Peyer's patch (tissue), 4 donors: ENCODE data around the gene SLC2A2. TPM values are rescaled to one million over a fixed set of nuclear protein-coding genes. Genes with fewer than 3 reads are reported as not detected.
A peak's percentile ranks its signal among the peaks of the same experiment; 100 is the strongest.
"Not testable (repeated sequence)": the region's sequence is repeated elsewhere in the genome, so short reads cannot be mapped to it uniquely, and the experiment has no call there.

ENCODE experiments used
- DNase-seq, 3 donors: peaks; one replicate each; pipeline ENCODE4 v3.0.0-alpha.2; 2017 to 2019
- H3K27ac ChIP-seq, 4 donors: fragments of 200-600 bp; sonication (generic); one replicate each; pipeline ENCODE4 v1.5.1; 2016 to 2019
- H3K27me3 ChIP-seq, 2 donors: fragments of 200-600 bp; sonication (generic); one replicate each; pipeline ENCODE4 v1.5.1; 2019
- H3K36me3 ChIP-seq, 3 donors: fragments of 200-600 bp; sonication (generic); one replicate each; pipeline ENCODE4 v1.5.1; 2016 to 2019
- H3K4me1 ChIP-seq, 4 donors: fragments of 200-600 bp; sonication (generic); one replicate each; pipeline ENCODE4 v1.5.1; 2016 to 2019
- H3K4me3 ChIP-seq, 4 donors: fragments of 200-600 bp; sonication (generic); 1 replicate in 3 of 4; 2 replicates in 1 of 4; pipeline ENCODE4 v1.5.1; 2016 to 2019; ENCODE audit warnings: mild to moderate bottlenecking in 1 of 4
- H3K9me3 ChIP-seq, 4 donors: fragments of 200-600 bp; sonication (generic); one replicate each; pipeline ENCODE4 v1.5.1; 2016 to 2019; ENCODE audit warnings: mild to moderate bottlenecking in 1 of 4
- CTCF ChIP-seq, 6 experiments: fragments of 450-650 bp in 4 of 6; fragments of 200-600 bp in 2 of 6; sonication (generic) in 1 of 6; IDR thresholded peaks; one replicate each; pipeline ENCODE4 v1.5.1; 2017 to 2019; ENCODE audit warnings: antibody characterized with exemption in 6 of 6, mild to moderate bottlenecking in 3 of 6, moderate library complexity in 1 of 6
- POLR2A ChIP-seq, 2 donors: fragments of 450-650 bp; IDR thresholded peaks; one replicate each; pipeline ENCODE4 v1.5.1; 2017; ENCODE audit warnings: antibody characterized with exemption in 2 of 2, mild to moderate bottlenecking in 2 of 2, moderate library complexity in 2 of 2
- total RNA-seq, 4 donors: library from RNA; depleted of rRNA; stranded (reverse); fragments of >200 nt; gene quantifications; one replicate each; pipeline ENCODE4 v1.1.0, GENCODE V29; 2016

Gene SLC2A2
- total RNA-seq, 4 donors from 2014 or later = 2.5 to 115 (median 92.7) TPM

- Histone ChIP-seq H3K27me3 (no peaks in the 10 kb centered on the region), H3K36me3 (no peaks in the 10 kb centered on the region), H3K27ac (no peak overlapping the region), H3K4me1 (no peaks in the 10 kb centered on the region), H3K9me3 (no peaks in the 10 kb centered on the region), H3K4me3 (no peak overlapping the region)
- no peak for DNase-seq
- no peak for TF ChIP-seq CTCF (IDR thresholded peaks at IDR 0.05)
- no peak for TF ChIP-seq POLR2A (IDR thresholded peaks at IDR 0.05)
Measured at GRCh38 chr3:170980399-170980798, 46.1 kb downstream of the SLC2A2 start.

- Histone ChIP-seq H3K27me3 (no peaks in the 10 kb centered on the region), H3K9me3 (no peaks in the 10 kb centered on the region), H3K36me3 (no peaks in the 10 kb centered on the region), H3K27ac (peak overlapping the region in 1 of 4 donors; percentile 63), H3K4me1 (no peaks in the 10 kb centered on the region), H3K4me3 (no peak overlapping the region)
- peak in 1 of 3 donors; percentile 51 for DNase-seq
- TF ChIP-seq POLR2A (IDR thresholded peaks at IDR 0.05) (no peak), CTCF (IDR thresholded peaks at IDR 0.05) (no peak)
Measured at GRCh38 chr3:170977949-170978745, 48.4 kb downstream of the SLC2A2 start.

GRCh38 chr3:170976190-170976519 is 50.4 kb downstream of the SLC2A2 start:
- TF ChIP-seq CTCF (IDR thresholded peaks at IDR 0.05) (no peak), POLR2A (IDR thresholded peaks at IDR 0.05) (no peak)
- Histone ChIP-seq H3K9me3 (no peaks in the 10 kb centered on the region), H3K4me3 (no peak overlapping the region), H3K27ac (no peak overlapping the region), H3K27me3 (no peaks in the 10 kb centered on the region), H3K4me1 (no peaks in the 10 kb centered on the region), H3K36me3 (no peaks in the 10 kb centered on the region)
- DNase-seq = no peak

GRCh38 chr3:170975283-170976189 is 51.0 kb downstream of the SLC2A2 start:
- no peaks in the 10 kb centered on the region for H3K4me1 ChIP-seq
- H3K27ac ChIP-seq = no peak overlapping the region
- no peaks in the 10 kb centered on the region for H3K27me3 ChIP-seq
- TF ChIP-seq CTCF (IDR thresholded peaks at IDR 0.05) (no peak), POLR2A (IDR thresholded peaks at IDR 0.05) (no peak)
- H3K36me3 ChIP-seq = no peaks in the 10 kb centered on the region
- no peak overlapping the region for H3K4me3 ChIP-seq
- no peaks in the 10 kb centered on the region for H3K9me3 ChIP-seq
- no peak for DNase-seq

GRCh38 chr3:170974872-170975271 is 51.6 kb downstream of the SLC2A2 start:
- no peaks in the 10 kb centered on the region for H3K9me3 ChIP-seq
- H3K27ac ChIP-seq = no peak overlapping the region
- TF ChIP-seq CTCF (IDR thresholded peaks at IDR 0.05) = no peak
- TF ChIP-seq POLR2A (IDR thresholded peaks at IDR 0.05) = no peak
- no peaks in the 10 kb centered on the region for H3K36me3 ChIP-seq
- H3K4me3 ChIP-seq = no peak overlapping the region
- H3K27me3 ChIP-seq = no peaks in the 10 kb centered on the region
- DNase-seq = no peak
- H3K4me1 ChIP-seq = no peaks in the 10 kb centered on the region

- H3K4me1 ChIP-seq, H3K9me3 ChIP-seq, H3K36me3 ChIP-seq, H3K4me3 ChIP-seq, H3K27ac ChIP-seq, DNase-seq, H3K27me3 ChIP-seq: not testable (repeated sequence)
Measured at GRCh38 chr3:170972917-170973316, 53.6 kb downstream of the SLC2A2 start.
